ENCODE results near the gene KAT6B. TPM values are rescaled to one million over a fixed set of nuclear protein-coding genes. Genes with fewer than 3 reads are reported as not detected.

The KAT6B gene
- total and polyA plus RNA-seq, 2 of the 8 experiments (the other 6 are each of a cell fraction or from before 2014, with no cell fraction given), result 7.3 to 30.8 TPM

DNA sequence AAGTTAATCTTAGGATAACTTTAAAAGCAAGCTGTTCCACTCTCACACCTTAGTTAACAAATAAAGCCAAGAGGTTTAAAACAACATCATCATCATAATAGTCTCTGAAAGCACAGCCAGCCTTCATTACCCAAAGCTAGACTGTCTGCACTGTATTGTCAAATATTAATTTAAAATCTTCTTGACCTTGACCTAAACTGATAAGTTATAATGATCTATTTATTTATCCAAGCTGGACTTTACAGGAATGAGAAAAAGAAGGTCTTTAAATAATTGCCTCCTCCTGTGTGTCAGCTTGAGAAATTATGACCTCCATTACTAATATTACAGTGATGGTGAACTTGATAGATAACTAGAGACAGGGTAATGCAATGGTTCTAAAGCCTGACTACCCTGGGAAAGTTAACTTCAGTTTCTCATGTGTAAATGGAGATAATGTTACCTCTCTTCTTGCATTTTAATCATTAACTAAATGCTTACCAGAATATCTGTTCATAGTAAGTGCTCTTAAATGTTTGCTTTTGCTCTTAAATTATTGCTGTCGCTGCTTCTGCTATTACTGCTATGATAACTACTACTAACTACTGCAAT lies 111.0 kb downstream of the KAT6B start (continued):
- TF ChIP-seq CTBP2 (IDR thresholded peaks at IDR 0.05; ENCODE audit: borderline replicate concordance, insufficient read depth, insufficient read length, low read length) (no peak), EGR1 (IDR thresholded peaks at IDR 0.05; ENCODE audit: borderline replicate concordance, low read depth, low read length) (no peak)

All from H1 (cell line).